Smooth muscle cell (in vitro differentiated cells): ENCODE results near the gene TES. TPM values are rescaled to one million over a fixed set of nuclear protein-coding genes. Genes with fewer than 3 reads are reported as not detected.

Experiments used
- DNase-seq: peaks from one replicate; lab custom pipeline; 2025; ENCODE audit not compliant: unreplicated experiment; lab: John Stamatoyannopoulos, UW
- H2AFZ ChIP-seq: fragments of 200-600 bp; sonication (generic); 2 replicates; pipeline ENCODE4 v1.6.0; 2016; ENCODE audit warnings: antibody characterized with exemption, low read depth, mild to moderate bottlenecking
- H3F3A ChIP-seq: fragments of 200-600 bp; sonication (generic); 2 replicates; pipeline ENCODE4 v1.6.0; 2017; ENCODE audit warnings: antibody characterized with exemption, low read depth
- H3K27ac ChIP-seq: fragments of 200-600 bp; sonication (generic); 2 replicates; pipeline ENCODE4 v1.5.1; 2016; ENCODE audit warnings: low read depth, mild to moderate bottlenecking
- H3K27me3 ChIP-seq: fragments of 200-600 bp; sonication (generic); 2 replicates; pipeline ENCODE4 v1.6.1; 2016; ENCODE audit warnings: low read depth, mild to moderate bottlenecking
- H3K36me3 ChIP-seq: fragments of 200-600 bp; sonication (generic); 2 replicates; pipeline ENCODE4 v1.5.1; 2016; ENCODE audit warnings: low read depth
- H3K4me1 ChIP-seq: fragments of 200-600 bp; sonication (generic); 2 replicates; pipeline ENCODE4 v1.5.1; 2016; ENCODE audit warnings: low read depth
- H3K4me2 ChIP-seq: fragments of 200-600 bp; sonication (generic); 2 replicates; pipeline ENCODE4 v1.6.0; 2016; ENCODE audit warnings: mild to moderate bottlenecking
- H3K4me3 ChIP-seq: fragments of 200-600 bp; sonication (generic); 2 replicates; pipeline ENCODE4 v1.5.1; 2016; ENCODE audit warnings: mild to moderate bottlenecking
- H3K79me2 ChIP-seq: fragments of 200-600 bp; sonication (generic); 2 replicates; pipeline ENCODE4 v1.6.0; 2016; ENCODE audit warnings: low read depth, mild to moderate bottlenecking
- H3K9ac ChIP-seq: fragments of 200-600 bp; sonication (generic); 2 replicates; pipeline ENCODE4 v1.6.0; 2016; ENCODE audit warnings: low read depth
- H3K9me3 ChIP-seq: fragments of 200-600 bp; sonication (generic); replicated peaks from 2 replicates; pipeline ENCODE4 v1.5.1; 2016; ENCODE audit warnings: low read depth
- H4K20me1 ChIP-seq: fragments of 200-600 bp; sonication (generic); 2 replicates; pipeline ENCODE4 v1.6.0; 2016; ENCODE audit warnings: low read depth
- WGBS: methylation state at CpG from one replicate; pipeline ENCODE4 v1.1.7; 2016; ENCODE audit warnings: low lambda C conversion rate; 5-methylcytosine and 5-hydroxymethylcytosine counted together
- polyA plus RNA-seq: library from polyadenylated mRNA; unstranded; fragments of >200 nt; fragmentation: Nextera tagmentation; extraction: Ambion mirVana; gene quantifications from 2 replicates; pipeline ENCODE4 v1.2.1, GENCODE V29; 2016
- total RNA-seq: library from RNA; depleted of rRNA; stranded (reverse); fragments of >200 nt; gene quantifications from 2 replicates; pipeline ENCODE4 v1.2.3, GENCODE V29; 2014
- TF ChIP-seq, protein P1 (sequence below): fragments of 200-600 bp; sonication (generic); IDR thresholded peaks from 2 replicates; pipeline ENCODE4 v1.5.1; 2017; ENCODE audit warnings: borderline replicate concordance, mild to moderate bottlenecking, antibody characterized with exemption; ENCODE audit not compliant: insufficient read depth, poor library complexity, severe bottlenecking

The TES gene
- total and polyA plus RNA-seq, 2 experiments from 2014 or later, result 74.6 to 149 TPM

DNA sequence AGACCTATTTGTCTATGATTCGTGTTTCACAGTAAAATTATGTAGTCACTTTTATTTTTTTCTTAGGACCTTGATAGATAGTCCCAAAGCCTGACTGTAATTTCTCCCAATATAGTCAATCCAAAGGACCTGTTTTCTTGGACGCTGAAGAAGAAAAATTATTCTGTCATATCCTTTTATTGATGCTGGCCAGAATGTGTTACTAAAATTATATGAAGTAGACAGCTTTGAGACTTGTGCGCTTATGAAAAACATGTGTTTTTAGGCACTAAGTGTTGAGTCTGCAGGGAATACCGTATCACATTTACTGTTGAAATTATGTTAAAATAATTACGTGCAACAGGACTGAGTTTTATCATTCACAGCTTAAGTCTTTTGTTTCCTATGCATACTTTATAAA lies 17.9 kb downstream of the TES start:
- H3K9ac ChIP-seq, result no peak overlapping the region
- H3K4me1 ChIP-seq, result peaks cover 8% of the 10 kb centered on the region
- no peaks in the 10 kb centered on the region for H3K9me3 ChIP-seq
- no peak overlapping the region for H3K4me3 ChIP-seq
- no peaks in the 10 kb centered on the region for H3K36me3 ChIP-seq
- TF ChIP-seq, protein P1, sequence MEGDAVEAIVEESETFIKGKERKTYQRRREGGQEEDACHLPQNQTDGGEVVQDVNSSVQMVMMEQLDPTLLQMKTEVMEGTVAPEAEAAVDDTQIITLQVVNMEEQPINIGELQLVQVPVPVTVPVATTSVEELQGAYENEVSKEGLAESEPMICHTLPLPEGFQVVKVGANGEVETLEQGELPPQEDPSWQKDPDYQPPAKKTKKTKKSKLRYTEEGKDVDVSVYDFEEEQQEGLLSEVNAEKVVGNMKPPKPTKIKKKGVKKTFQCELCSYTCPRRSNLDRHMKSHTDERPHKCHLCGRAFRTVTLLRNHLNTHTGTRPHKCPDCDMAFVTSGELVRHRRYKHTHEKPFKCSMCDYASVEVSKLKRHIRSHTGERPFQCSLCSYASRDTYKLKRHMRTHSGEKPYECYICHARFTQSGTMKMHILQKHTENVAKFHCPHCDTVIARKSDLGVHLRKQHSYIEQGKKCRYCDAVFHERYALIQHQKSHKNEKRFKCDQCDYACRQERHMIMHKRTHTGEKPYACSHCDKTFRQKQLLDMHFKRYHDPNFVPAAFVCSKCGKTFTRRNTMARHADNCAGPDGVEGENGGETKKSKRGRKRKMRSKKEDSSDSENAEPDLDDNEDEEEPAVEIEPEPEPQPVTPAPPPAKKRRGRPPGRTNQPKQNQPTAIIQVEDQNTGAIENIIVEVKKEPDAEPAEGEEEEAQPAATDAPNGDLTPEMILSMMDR, result no peak
- H3K27ac ChIP-seq, result peak overlapping the region; percentile 45
- H3F3A ChIP-seq, result no peaks in the 10 kb centered on the region
- H3K79me2 ChIP-seq, result peaks cover 97% of the 10 kb centered on the region
- WGBS, result 74% methylated on average over 5 of the region's 5 CpGs
- H3K27me3 ChIP-seq, result no peaks in the 10 kb centered on the region
- no peak overlapping the region for H3K4me2 ChIP-seq
- H4K20me1 ChIP-seq, result peaks cover 100% of the 10 kb centered on the region
- DNase-seq, result no peak
- H2AFZ ChIP-seq, result no peak overlapping the region

DNA sequence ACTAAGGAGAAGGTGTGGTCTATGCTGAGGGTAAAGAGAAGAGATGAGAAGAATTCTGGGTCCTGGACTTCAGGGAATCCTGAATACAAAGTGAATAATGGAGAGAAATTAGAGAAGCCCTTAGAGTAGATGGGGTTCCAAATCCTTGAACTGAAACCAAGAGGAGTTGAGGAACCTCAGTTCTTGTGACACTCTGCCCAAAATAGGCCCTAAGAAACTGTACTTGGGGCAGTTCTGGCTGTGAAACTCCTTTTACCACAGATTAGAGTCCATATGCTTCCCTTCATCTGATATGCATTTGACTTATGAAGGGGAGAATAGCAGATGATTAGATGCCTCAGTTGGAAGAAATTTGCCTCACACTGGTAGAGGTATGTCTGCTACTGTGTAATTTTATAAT lies 19.0 kb downstream of the TES start:
- Histone ChIP-seq H4K20me1 (peaks cover 100% of the 10 kb centered on the region), H3K27ac (no peak overlapping the region), H3K27me3 (no peaks in the 10 kb centered on the region), H3K4me3 (no peak overlapping the region), H3K79me2 (peaks cover 97% of the 10 kb centered on the region), H3K9ac (no peak overlapping the region), H3F3A (no peaks in the 10 kb centered on the region), H2AFZ (no peak overlapping the region), H3K4me2 (peak overlapping the region; percentile 23), H3K36me3 (no peaks in the 10 kb centered on the region), H3K4me1 (peaks cover 8% of the 10 kb centered on the region), H3K9me3 (no peaks in the 10 kb centered on the region)
- no peak for DNase-seq
- TF ChIP-seq, protein P1, result no peak

DNA sequence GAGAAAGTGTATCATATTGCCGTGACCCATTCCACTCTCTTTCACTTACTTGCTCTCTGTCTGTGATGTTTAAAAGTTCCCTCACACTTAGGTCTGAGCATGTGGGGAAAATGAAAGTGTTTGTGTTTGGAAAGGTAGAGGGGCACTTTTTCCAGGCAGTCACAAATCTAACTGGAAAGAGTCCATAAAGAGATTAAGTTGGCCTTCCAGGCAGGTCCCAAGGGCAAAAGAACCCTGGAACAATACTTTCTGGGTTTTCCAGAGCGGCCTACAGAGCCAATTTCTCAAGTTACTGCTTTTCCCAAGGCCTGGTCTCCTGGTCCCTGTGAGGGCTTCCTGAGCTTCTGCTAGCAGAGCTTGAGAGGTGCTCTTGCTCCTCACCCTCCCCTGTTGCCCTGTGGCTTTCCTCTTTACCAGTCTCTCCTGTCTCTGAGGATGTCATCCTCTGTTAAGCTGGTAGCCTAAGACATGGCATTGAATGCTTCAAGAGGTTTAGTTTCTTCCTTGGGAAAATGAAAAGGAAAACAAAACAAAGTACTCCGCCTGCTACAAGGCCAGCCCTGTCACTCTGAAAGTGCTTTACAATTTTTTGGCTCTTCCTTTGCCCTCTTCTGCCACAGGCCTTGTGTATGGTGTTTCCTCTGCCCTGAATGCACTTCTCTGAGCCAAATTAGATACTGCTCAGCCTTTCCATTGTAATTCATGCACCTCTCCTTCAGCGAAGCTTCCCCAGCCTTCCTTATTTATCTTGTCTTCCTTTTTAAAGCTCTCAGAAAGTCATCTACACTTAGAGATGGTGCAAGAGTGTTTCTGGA lies 20.1 kb downstream of the TES start:
- no peak for DNase-seq
- no peak overlapping the region for H3K9ac ChIP-seq

More for the DNA sequence above, 20.1 kb downstream of the TES start:
- no peaks in the 10 kb centered on the region for H3K9me3 ChIP-seq
- peaks cover 96% of the 10 kb centered on the region for H3K79me2 ChIP-seq
- 89% methylated on average over 4 of the region's 4 CpGs for whole genome bisulfite sequencing
- peaks cover 100% of the 10 kb centered on the region for H4K20me1 ChIP-seq
- H3K36me3 ChIP-seq, result no peaks in the 10 kb centered on the region
- H3K4me3 ChIP-seq, result no peak overlapping the region
- H2AFZ ChIP-seq, result no peak overlapping the region
- no peaks in the 10 kb centered on the region for H3K27me3 ChIP-seq
- TF ChIP-seq, protein P1, result no peak
- H3K4me1 ChIP-seq, result peaks cover 8% of the 10 kb centered on the region
- peak overlapping the region; percentile 23 for H3K4me2 ChIP-seq
- no peaks in the 10 kb centered on the region for H3F3A ChIP-seq
- H3K27ac ChIP-seq, result no peak overlapping the region
